AG04450 (cell line): ENCODE data around the gene KLHL7. TPM values are rescaled to one million over a fixed set of nuclear protein-coding genes. Genes with fewer than 3 reads are reported as not detected.
"Not testable (repeated sequence)": the region's sequence is repeated elsewhere in the genome, so short reads cannot be mapped to it uniquely, and the experiment has no call there.

ENCODE experiments used
- CTCF ChIA-PET: fragments of 300-600, 350-600 bp; formaldehyde crosslinking; extraction: SDS; loops from one replicate; lab custom pipeline; 2022; ENCODE audit warnings: antibody characterized with exemption, inconsistent platforms; lab: Charles Lee
- POLR2A ChIA-PET: fragments of 350-600 bp; formaldehyde crosslinking; extraction: SDS; loops from one replicate; lab custom pipeline; 2021; ENCODE audit warnings: antibody characterized with exemption, inconsistent platforms; lab: Yijun Ruan, JAX
- DNase-seq: peaks from one replicate; pipeline ENCODE4 v3.0.0-alpha.2; 2011; ENCODE audit warnings: low read depth, low spot score
- H3K27ac ChIP-seq: one replicate; pipeline ENCODE4 v1.5.1; 2012; ENCODE audit warnings: low read depth, low read length, control low read depth
- H3K27me3 ChIP-seq: one replicate; pipeline ENCODE4 v1.6.0; 2012; ENCODE audit warnings: low read length; ENCODE audit not compliant: control insufficient read depth, insufficient read depth
- H3K4me3 ChIP-seq: 2 replicates; pipeline ENCODE4 v1.5.1; 2011; ENCODE audit warnings: mild to moderate bottlenecking, low read depth, low read length, control low read depth
- H3K9me3 ChIP-seq: 2 replicates; pipeline ENCODE4 v1.5.1; 2012; ENCODE audit warnings: low read length; ENCODE audit not compliant: control insufficient read depth, insufficient read depth
- CTCF ChIP-seq: IDR thresholded peaks from 2 replicates; pipeline ENCODE4 v1.5.1; 2011; ENCODE audit warnings: low read depth, low read length, control low read depth, inconsistent platforms
- polyA plus RNA-seq: library from polyadenylated mRNA; depleted of rRNA; stranded (reverse); fragments of >200 nt; gene quantifications from 2 replicates; pipeline ENCODE4 v1.2.3, GENCODE V29; 2011; rRNA removed

The KLHL7 gene
- polyA plus RNA-seq, 1 experiment = 53.7 TPM

- POLR2A ChIA-PET = no interaction called here
- Histone ChIP-seq H3K27me3 (peaks cover 15% of the 10 kb centered on the region), H3K4me3 (no peak overlapping the region), H3K27ac (no peak overlapping the region), H3K9me3 (no peaks in the 10 kb centered on the region)
- TF ChIP-seq CTCF = no peak
- no peak for DNase-seq
- CTCF ChIA-PET = interaction anchor here (1.0 kb wide), 1 partner anchor 55 kb away, joined by 3 read pairs; no protein-coding TSS in a partner anchor
These were observed 112.6 kb downstream of the KLHL7 start for GRCh38 chr7:23218196-23218595.

- ChIA-PET POLR2A (no interaction called here), CTCF (no interaction called here)
- Histone ChIP-seq H3K27me3 (peaks cover 13% of the 10 kb centered on the region), H3K4me3 (no peak overlapping the region), H3K27ac (no peak overlapping the region), H3K9me3 (no peaks in the 10 kb centered on the region)
- DNase-seq = no peak
- TF ChIP-seq CTCF = no peak
These were observed 115.2 kb downstream of the KLHL7 start for GRCh38 chr7:23220690-23221305.

GRCh38 chr7:23222439-23223030, 117.0 kb downstream of the KLHL7 start:
- POLR2A ChIA-PET = no interaction called here
- CTCF ChIA-PET = interaction anchor here (0.7 kb wide), 1 partner anchor 40 kb away, joined by 3 read pairs; no protein-coding TSS in a partner anchor
- no peak overlapping the region for H3K4me3 ChIP-seq
- no peak overlapping the region for H3K27ac ChIP-seq
- peaks cover 15% of the 10 kb centered on the region for H3K27me3 ChIP-seq
- DNase-seq = no peak
- no peak for TF ChIP-seq CTCF
- H3K9me3 ChIP-seq = no peaks in the 10 kb centered on the region

- H3K27ac ChIP-seq, POLR2A ChIA-PET, H3K9me3 ChIP-seq, H3K4me3 ChIP-seq, CTCF ChIA-PET, DNase-seq: not testable (repeated sequence)
- peaks cover 12% of the 10 kb centered on the region for H3K27me3 ChIP-seq
These were observed 118.8 kb downstream of the KLHL7 start for GRCh38 chr7:23224364-23224763.

- DNase-seq = no peak
- POLR2A ChIA-PET = no interaction called here
- Histone ChIP-seq H3K9me3 (no peaks in the 10 kb centered on the region), H3K27ac (no peak overlapping the region), H3K27me3 (peaks cover 2% of the 10 kb centered on the region), H3K4me3 (no peak overlapping the region)
- CTCF ChIA-PET = interaction anchor here (0.8 kb wide), 1 partner anchor 16 kb away, joined by 4 read pairs; no protein-coding TSS in a partner anchor
- no peak for TF ChIP-seq CTCF
These were observed 121.4 kb downstream of the KLHL7 start for GRCh38 chr7:23226844-23227450.

Other genes with a start within 250 kb of the KLHL7 start
- 59.4 and 80.3 TPM in 2 replicates for gene HYCC1, start 91.7 kb upstream of the KLHL7 start, polyA plus RNA-seq
- 17.4 and 19.7 TPM in 2 replicates for gene NUP42, start 76.3 kb downstream of the KLHL7 start, polyA plus RNA-seq
- 4.5 and 6.8 TPM in 2 replicates for gene GPNMB, start 141.0 kb downstream of the KLHL7 start, polyA plus RNA-seq
- 66.8 and 82.2 TPM in 2 replicates for gene MALSU1, start 193.6 kb downstream of the KLHL7 start, polyA plus RNA-seq